Measurements from ENCODE around the gene SLC44A1.
"Not testable (repeated sequence)": the region's sequence is repeated elsewhere in the genome, so short reads cannot be mapped to it uniquely, and the experiment has no call there.

SLC44A1 gene

DNA sequence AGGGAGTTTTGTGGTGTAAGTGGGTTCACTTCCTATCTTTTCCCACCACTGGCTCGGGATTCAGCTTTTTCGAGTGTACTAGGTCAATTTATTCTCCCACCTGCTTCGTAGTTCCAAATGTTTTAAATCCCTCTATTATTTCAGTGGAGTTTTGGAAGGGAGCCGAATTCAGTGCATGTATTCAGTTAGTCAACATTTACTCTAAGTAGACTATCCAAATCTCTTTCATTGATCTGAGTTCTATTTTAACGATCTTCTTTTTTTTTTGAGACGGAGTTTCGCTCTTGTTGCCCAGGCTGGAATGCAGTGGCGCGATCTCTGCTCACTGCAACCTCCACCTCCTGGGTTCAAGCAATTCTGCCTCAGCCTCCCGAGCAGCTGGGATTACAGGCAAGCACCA, 23.8 kb downstream of the SLC44A1 start:
- POLR2A ChIA-PET; H3K9me3 ChIP-seq (ENCODE audit: control extremely low read depth in 1 of 5, control insufficient read depth in 4 of 5, insufficient read depth in 2 of 5, low read depth in 1 of 5, low read length in 4 of 5); H3K4me1 ChIP-seq (ENCODE audit: control extremely low read depth in 1 of 4, control insufficient read depth in 4 of 4, insufficient read depth in 4 of 4, low read length in 3 of 4); H3K27ac ChIP-seq (ENCODE audit: insufficient read depth in 1 of 2, low read depth in 1 of 2, low read length in 2 of 2, poor library complexity in 1 of 2, severe bottlenecking in 2 of 2); H3K36me3 ChIP-seq (ENCODE audit: control insufficient read depth in 4 of 4, insufficient read depth in 4 of 4, low read length in 3 of 4); H3K27me3 ChIP-seq (replicated peaks in 2 of 5; ENCODE audit: control insufficient read depth in 4 of 5, insufficient read depth in 5 of 5, low read length in 4 of 5); CTCF ChIA-PET; H3K4me3 ChIP-seq (ENCODE audit: control insufficient read depth in 1 of 7, extremely low read depth in 1 of 7, insufficient read depth in 4 of 7, low read depth in 2 of 7, low read length in 6 of 7); DNase-seq: not testable (repeated sequence)
- WGBS (ENCODE audit: insufficient coverage) = 100% methylated on average over 4 of the region's 10 CpGs

DNA sequence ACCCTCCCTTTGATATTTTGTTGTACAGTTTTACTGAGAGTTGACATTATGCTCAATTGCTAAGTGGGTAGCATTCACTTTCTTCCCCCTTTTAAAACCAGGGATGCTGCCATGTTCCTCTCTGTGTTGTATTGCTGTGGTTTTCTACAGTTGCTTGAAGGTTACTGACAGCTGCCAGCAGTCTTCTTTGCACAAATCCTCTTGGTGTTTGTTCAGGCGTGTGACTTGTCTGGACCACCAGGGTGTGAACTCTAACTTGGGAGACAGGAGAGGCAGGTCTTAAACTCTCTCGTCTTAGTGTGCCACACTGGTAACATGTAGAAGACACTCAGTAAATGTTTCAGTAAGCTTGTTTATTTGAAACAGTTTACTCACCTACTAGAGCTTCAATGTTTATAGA, 25.1 kb downstream of the SLC44A1 start:
- Histone ChIP-seq H3K4me1 (ENCODE audit: control extremely low read depth in 1 of 4, control insufficient read depth in 4 of 4, insufficient read depth in 4 of 4, low read length in 3 of 4) (no peaks in the 10 kb centered on the region), H3K27ac (ENCODE audit: insufficient read depth in 1 of 2, low read depth in 1 of 2, low read length in 2 of 2, poor library complexity in 1 of 2, severe bottlenecking in 2 of 2) (no peak overlapping the region), H3K36me3 (ENCODE audit: control insufficient read depth in 4 of 4, insufficient read depth in 4 of 4, low read length in 3 of 4) (no peaks in the 10 kb centered on the region), H3K4me3 (ENCODE audit: control insufficient read depth in 1 of 7, extremely low read depth in 1 of 7, insufficient read depth in 4 of 7, low read depth in 2 of 7, low read length in 6 of 7) (no peak overlapping the region), H3K27me3 (replicated peaks in 2 of 5; ENCODE audit: control insufficient read depth in 4 of 5, insufficient read depth in 5 of 5, low read length in 4 of 5) (no peaks in the 10 kb centered on the region), H3K9me3 (ENCODE audit: control extremely low read depth in 1 of 5, control insufficient read depth in 4 of 5, insufficient read depth in 2 of 5, low read depth in 1 of 5, low read length in 4 of 5) (peaks cover 0 to 6% (median 0%) of the 10 kb centered on the region in 5 experiments)
- WGBS (ENCODE audit: insufficient coverage) = 100% methylated on average over 1 of the region's 2 CpGs
- ChIA-PET CTCF (interaction anchor here (1.3 to 1.5 kb wide), 2 partner anchors 26 to 110 kb away, joined by 3 read pairs; no protein-coding TSS in a partner anchor), POLR2A (no interaction called here)
- no peak for DNase-seq

DNA sequence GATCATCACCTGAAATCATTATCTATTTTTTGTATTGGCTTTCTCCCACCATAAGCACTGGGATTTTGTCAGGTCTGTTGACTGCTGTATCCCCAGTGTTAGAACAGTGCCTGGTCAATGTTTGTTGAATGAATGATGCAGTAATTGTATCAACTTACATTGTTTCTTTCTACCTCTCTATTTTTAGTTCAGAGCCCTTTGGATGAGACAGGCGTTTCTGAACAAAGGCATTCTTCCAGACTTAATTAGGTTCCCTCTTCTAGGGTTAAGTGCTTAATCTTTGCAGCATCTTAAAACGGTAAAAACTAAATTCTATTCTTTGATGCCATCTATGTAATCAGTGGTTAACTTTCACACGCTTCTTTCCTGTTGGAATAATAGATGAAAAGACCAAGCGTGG, 26.3 kb downstream of the SLC44A1 start:
- no peaks in the 10 kb centered on the region for H3K27me3 ChIP-seq (replicated peaks in 2 of 5; ENCODE audit: control insufficient read depth in 4 of 5, insufficient read depth in 5 of 5, low read length in 4 of 5)
- H3K27ac ChIP-seq (ENCODE audit: insufficient read depth in 1 of 2, low read depth in 1 of 2, low read length in 2 of 2, poor library complexity in 1 of 2, severe bottlenecking in 2 of 2) = no peak overlapping the region
- WGBS (ENCODE audit: insufficient coverage) = 94% methylated on average over 2 of the region's 4 CpGs
- no peaks in the 10 kb centered on the region for H3K4me1 ChIP-seq (ENCODE audit: control extremely low read depth in 1 of 4, control insufficient read depth in 4 of 4, insufficient read depth in 4 of 4, low read length in 3 of 4)
- peaks cover 0 to 3% (median 0%) of the 10 kb centered on the region in 5 experiments for H3K9me3 ChIP-seq (ENCODE audit: control extremely low read depth in 1 of 5, control insufficient read depth in 4 of 5, insufficient read depth in 2 of 5, low read depth in 1 of 5, low read length in 4 of 5)
- POLR2A ChIA-PET = no interaction called here
- H3K4me3 ChIP-seq (ENCODE audit: control insufficient read depth in 1 of 7, extremely low read depth in 1 of 7, insufficient read depth in 4 of 7, low read depth in 2 of 7, low read length in 6 of 7) = no peak overlapping the region
- DNase-seq = no peak
- CTCF ChIA-PET = interaction anchor here (1.3 to 1.5 kb wide), 2 partner anchors 25 to 112 kb away, joined by 3 read pairs; no protein-coding TSS in a partner anchor
- H3K36me3 ChIP-seq (ENCODE audit: control insufficient read depth in 4 of 4, insufficient read depth in 4 of 4, low read length in 3 of 4) = peaks cover 0 to 2% (median 0%) of the 10 kb centered on the region in 4 experiments

DNA sequence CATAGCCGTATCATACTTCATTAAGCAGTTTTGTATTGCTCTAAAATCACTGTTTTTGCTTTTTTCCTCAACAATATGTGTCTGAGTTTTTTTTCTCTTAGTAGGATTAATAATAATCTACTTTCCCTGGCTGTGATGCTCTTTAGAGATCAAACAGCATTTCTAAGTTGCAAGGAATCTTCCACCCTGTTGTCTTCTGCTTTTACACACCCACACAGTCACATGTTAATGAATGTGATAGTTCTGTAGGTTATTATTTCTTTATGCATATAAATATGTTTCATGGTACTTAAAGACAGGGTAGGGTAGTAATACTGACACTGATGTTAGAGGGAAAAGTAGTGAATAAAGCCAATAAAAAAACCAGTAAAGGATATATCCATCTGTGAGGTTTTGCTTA, 29.3 kb downstream of the SLC44A1 start:
- Histone ChIP-seq H3K27me3 (replicated peaks in 2 of 5; ENCODE audit: control insufficient read depth in 4 of 5, insufficient read depth in 5 of 5, low read length in 4 of 5) (no peaks in the 10 kb centered on the region), H3K4me1 (ENCODE audit: control extremely low read depth in 1 of 4, control insufficient read depth in 4 of 4, insufficient read depth in 4 of 4, low read length in 3 of 4) (no peaks in the 10 kb centered on the region), H3K4me3 (ENCODE audit: control insufficient read depth in 1 of 7, extremely low read depth in 1 of 7, insufficient read depth in 4 of 7, low read depth in 2 of 7, low read length in 6 of 7) (no peak overlapping the region), H3K27ac (ENCODE audit: insufficient read depth in 1 of 2, low read depth in 1 of 2, low read length in 2 of 2, poor library complexity in 1 of 2, severe bottlenecking in 2 of 2) (no peak overlapping the region), H3K36me3 (ENCODE audit: control insufficient read depth in 4 of 4, insufficient read depth in 4 of 4, low read length in 3 of 4) (peaks cover 0 to 2% (median 0%) of the 10 kb centered on the region in 4 experiments), H3K9me3 (ENCODE audit: control extremely low read depth in 1 of 5, control insufficient read depth in 4 of 5, insufficient read depth in 2 of 5, low read depth in 1 of 5, low read length in 4 of 5) (no peaks in the 10 kb centered on the region)
- WGBS (ENCODE audit: insufficient coverage) = no CpG with 5 or more reads among the region's 1 CpG
- POLR2A ChIA-PET = no interaction called here
- CTCF ChIA-PET = no interaction called here
- no peak for DNase-seq

DNA sequence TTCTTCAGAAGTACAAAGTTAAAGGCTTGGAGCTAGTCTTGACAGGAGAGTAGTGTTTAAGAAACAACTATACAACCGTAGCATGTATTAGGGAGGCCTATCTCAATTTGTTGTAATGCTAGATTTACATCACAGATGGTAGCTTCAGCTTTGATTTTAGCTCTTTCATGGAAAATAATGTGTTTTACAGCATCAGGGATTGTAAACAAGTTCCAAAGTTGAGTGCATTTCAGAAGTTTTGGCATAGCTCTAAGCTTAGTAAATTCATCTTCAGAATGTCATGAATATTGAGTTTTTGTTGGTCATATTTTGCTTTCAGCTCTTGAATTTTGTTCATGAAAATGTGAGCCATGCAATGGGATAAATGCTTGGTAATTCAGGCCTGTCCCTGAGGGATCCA, 30.7 kb downstream of the SLC44A1 start:
- no peaks in the 10 kb centered on the region for H3K4me1 ChIP-seq (ENCODE audit: control extremely low read depth in 1 of 4, control insufficient read depth in 4 of 4, insufficient read depth in 4 of 4, low read length in 3 of 4)
- H3K9me3 ChIP-seq (ENCODE audit: control extremely low read depth in 1 of 5, control insufficient read depth in 4 of 5, insufficient read depth in 2 of 5, low read depth in 1 of 5, low read length in 4 of 5) = no peaks in the 10 kb centered on the region
- WGBS (ENCODE audit: insufficient coverage) = 90% methylated on average over 1 of the region's 1 CpG
- H3K27me3 ChIP-seq (replicated peaks in 2 of 5; ENCODE audit: control insufficient read depth in 4 of 5, insufficient read depth in 5 of 5, low read length in 4 of 5) = no peaks in the 10 kb centered on the region
- ChIA-PET POLR2A (no interaction called here), CTCF (interaction anchor here (1.3 kb wide), 1 partner anchor 141 kb away, joined by 3 read pairs; no protein-coding TSS in a partner anchor)
- peaks cover 0 to 2% (median 0%) of the 10 kb centered on the region in 4 experiments for H3K36me3 ChIP-seq (ENCODE audit: control insufficient read depth in 4 of 4, insufficient read depth in 4 of 4, low read length in 3 of 4)
- no peak overlapping the region for H3K27ac ChIP-seq (ENCODE audit: insufficient read depth in 1 of 2, low read depth in 1 of 2, low read length in 2 of 2, poor library complexity in 1 of 2, severe bottlenecking in 2 of 2)
- DNase-seq = no peak
- no peak overlapping the region for H3K4me3 ChIP-seq (ENCODE audit: control insufficient read depth in 1 of 7, extremely low read depth in 1 of 7, insufficient read depth in 4 of 7, low read depth in 2 of 7, low read length in 6 of 7)

DNA sequence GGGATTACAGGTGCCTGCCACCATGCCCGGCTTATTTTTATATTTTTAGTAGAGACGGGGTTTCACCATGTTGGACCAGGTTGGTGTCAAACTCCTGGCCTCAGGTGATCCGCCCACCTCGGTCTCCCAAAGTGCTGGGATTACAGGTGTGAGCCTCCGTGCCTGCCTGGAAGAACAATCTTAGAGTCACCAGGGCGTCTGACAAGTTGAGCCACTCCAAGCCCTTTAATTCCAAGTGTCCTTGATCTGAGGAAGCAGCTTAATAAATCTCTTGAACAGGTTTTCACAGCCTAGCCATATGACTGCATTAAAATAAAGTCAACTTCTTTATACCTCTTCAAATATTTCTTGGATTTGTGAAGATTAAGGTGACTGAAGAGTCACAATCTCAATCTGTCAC, 31.5 kb downstream of the SLC44A1 start:
- ChIA-PET POLR2A (no interaction called here), CTCF (interaction anchor here (1.0 kb wide), 1 partner anchor 12 kb away, joined by 3 read pairs; no protein-coding TSS in a partner anchor)
- DNase-seq = no peak
- Histone ChIP-seq H3K27ac (ENCODE audit: insufficient read depth in 1 of 2, low read depth in 1 of 2, low read length in 2 of 2, poor library complexity in 1 of 2, severe bottlenecking in 2 of 2) (no peak overlapping the region), H3K9me3 (ENCODE audit: control extremely low read depth in 1 of 5, control insufficient read depth in 4 of 5, insufficient read depth in 2 of 5, low read depth in 1 of 5, low read length in 4 of 5) (no peaks in the 10 kb centered on the region), H3K27me3 (replicated peaks in 2 of 5; ENCODE audit: control insufficient read depth in 4 of 5, insufficient read depth in 5 of 5, low read length in 4 of 5) (no peaks in the 10 kb centered on the region), H3K4me3 (ENCODE audit: control insufficient read depth in 1 of 7, extremely low read depth in 1 of 7, insufficient read depth in 4 of 7, low read depth in 2 of 7, low read length in 6 of 7) (no peak overlapping the region), H3K36me3 (ENCODE audit: control insufficient read depth in 4 of 4, insufficient read depth in 4 of 4, low read length in 3 of 4) (peaks cover 0 to 2% (median 0%) of the 10 kb centered on the region in 4 experiments), H3K4me1 (ENCODE audit: control extremely low read depth in 1 of 4, control insufficient read depth in 4 of 4, insufficient read depth in 4 of 4, low read length in 3 of 4) (no peaks in the 10 kb centered on the region)
- WGBS (ENCODE audit: insufficient coverage) = 94% methylated on average over 6 of the region's 6 CpGs

DNA sequence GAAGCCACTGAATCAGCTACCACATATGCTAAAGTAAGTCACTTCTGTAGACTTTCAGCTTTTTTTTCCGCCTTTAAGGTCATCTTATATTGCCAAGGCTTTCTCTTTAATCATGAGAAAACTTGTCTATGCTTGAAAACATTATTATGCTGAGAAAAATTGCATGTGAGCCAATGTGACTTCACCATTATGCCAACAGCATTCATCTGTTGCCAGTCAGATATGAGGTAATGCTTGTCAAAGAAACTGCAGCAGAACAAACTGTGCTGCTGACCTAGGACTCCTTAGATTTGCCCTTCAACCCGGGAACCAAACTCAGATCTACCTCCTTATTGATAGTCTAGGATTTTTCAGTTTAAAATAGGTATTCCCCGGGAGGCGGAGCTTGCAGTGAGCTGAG, 34.3 kb downstream of the SLC44A1 start:
- CTCF ChIA-PET = no interaction called here
- Histone ChIP-seq H3K4me3 (ENCODE audit: control insufficient read depth in 1 of 7, extremely low read depth in 1 of 7, insufficient read depth in 4 of 7, low read depth in 2 of 7, low read length in 6 of 7) (no peak overlapping the region), H3K27me3 (replicated peaks in 2 of 5; ENCODE audit: control insufficient read depth in 4 of 5, insufficient read depth in 5 of 5, low read length in 4 of 5) (no peaks in the 10 kb centered on the region), H3K9me3 (ENCODE audit: control extremely low read depth in 1 of 5, control insufficient read depth in 4 of 5, insufficient read depth in 2 of 5, low read depth in 1 of 5, low read length in 4 of 5) (no peaks in the 10 kb centered on the region), H3K27ac (ENCODE audit: insufficient read depth in 1 of 2, low read depth in 1 of 2, low read length in 2 of 2, poor library complexity in 1 of 2, severe bottlenecking in 2 of 2) (no peak overlapping the region), H3K36me3 (ENCODE audit: control insufficient read depth in 4 of 4, insufficient read depth in 4 of 4, low read length in 3 of 4) (peaks cover 0 to 2% (median 0%) of the 10 kb centered on the region in 4 experiments), H3K4me1 (ENCODE audit: control extremely low read depth in 1 of 4, control insufficient read depth in 4 of 4, insufficient read depth in 4 of 4, low read length in 3 of 4) (no peaks in the 10 kb centered on the region)
- DNase-seq = no peak
- no CpG with 5 or more reads among the region's 4 CpGs for WGBS (ENCODE audit: insufficient coverage)
- POLR2A ChIA-PET = no interaction called here

Measured in common myeloid progenitor, CD34-positive (primary cell).